K562 (cell line): Measurements from ENCODE around the gene IARS1. TPM values are rescaled to one million over a fixed set of nuclear protein-coding genes. Genes with fewer than 3 reads are reported as not detected.

Source experiments
- C11orf30 ChIP-seq: fragments of 450-650 bp; IDR thresholded peaks from 2 replicates; pipeline ENCODE4 v1.6.1; 2016; ENCODE audit warnings: low read depth, mild to moderate bottlenecking
- FOSL1 ChIP-seq: fragments of 200-800 bp; sonication (Bioruptor generic); conservative IDR thresholded peaks from 2 replicates; pipeline ENCODE4 v1.6.1; 2016; ENCODE audit warnings: missing genetic modification characterization, missing compliant biosample characterization
- HDAC1 ChIP-seq, 2 experiments: fragments of 450-650 bp; IDR thresholded peaks; 2 replicates each; pipeline ENCODE4 v1.6.1; 2016 to 2017; ENCODE audit warnings: inconsistent platforms in 1 of 2, mild to moderate bottlenecking in 1 of 2, moderate library complexity in 1 of 2
- LCOR ChIP-seq: sonication (generic); formaldehyde crosslinking; IDR thresholded peaks from 2 replicates; pipeline ENCODE4 v1.8.0; 2022; ENCODE audit warnings: mild to moderate bottlenecking, missing genetic modification reagents
- NCOA2 ChIP-seq, 2 experiments: fragments of 450-650 bp; IDR thresholded peaks; 2 replicates each; pipeline ENCODE4 v1.6.1; 2018; ENCODE audit warnings: mild to moderate bottlenecking in 2 of 2, moderate library complexity in 1 of 2; ENCODE audit not compliant: partially characterized antibody in 2 of 2
- PHF8 ChIP-seq: fragments of 200-600 bp; sonication (generic); IDR thresholded peaks from 2 replicates; pipeline ENCODE4 v1.6.1; 2012; ENCODE audit warnings: mixed run types, mild to moderate bottlenecking, inconsistent platforms, low read length, moderate library complexity, borderline replicate concordance
- ZFX ChIP-seq: sonication (generic); formaldehyde crosslinking; IDR thresholded peaks from 2 replicates; pipeline ENCODE4 v1.8.0; 2022; ENCODE audit warnings: mild to moderate bottlenecking, missing genetic modification reagents, moderate library complexity
- ZNF197 ChIP-seq: fragments of 200-800 bp; sonication (Bioruptor generic); IDR thresholded peaks from 2 replicates; pipeline ENCODE4 v1.6.1; 2016; ENCODE audit warnings: low read depth, missing genetic modification characterization, missing compliant biosample characterization
- polyA plus RNA-seq, 8 experiments: library from polyadenylated mRNA; depleted of rRNA in 4 of 8; stranded (reverse) in 5 of 8; unstranded in 3 of 8; fragments of >200 nt; fragmentation: Nextera tagmentation in 2 of 8; fragmentation: Illumina TruSeq in 1 of 8; extraction: Ambion mirVana in 2 of 8; extraction: Trizol in 1 of 8; gene quantifications; 2 replicates each; pipeline versions ENCODE4 v1.2.1 to v1.2.3, GENCODE V29; 2011 to 2014; ENCODE audit warnings: inconsistent platforms in 1 of 8, missing spikeins in 1 of 8
- total RNA-seq, 7 experiments: library from RNA; depleted of rRNA in 6 of 7; stranded (reverse); fragments of >200 nt in 6 of 7; fragmentation: Illumina TruSeq in 2 of 7; extraction: Trizol in 2 of 7; gene quantifications; 2 replicates each; pipeline versions ENCODE4 v1.2.1 to v1.2.3, GENCODE V29; 2011 to 2021; ENCODE audit warnings: low replicate concordance in 1 of 7
- TF ChIP-seq, protein P1 (sequence below): fragments of 250-450 bp; sonication (Bioruptor Pico); IDR thresholded peaks from 2 replicates; pipeline ENCODE4 v1.8.0; 2021; ENCODE audit warnings: mild to moderate bottlenecking, moderate library complexity
- TF ChIP-seq, protein P2 (sequence below): fragments of 450-650 bp; IDR thresholded peaks from 2 replicates; pipeline ENCODE4 v1.6.1; 2017; ENCODE audit warnings: mild to moderate bottlenecking, moderate library complexity
- TF ChIP-seq, protein P3 (sequence below): fragments of 250-450 bp; sonication (Bioruptor Pico); IDR thresholded peaks from 2 replicates; pipeline ENCODE4 v1.5.0; 2021; ENCODE audit warnings: mild to moderate bottlenecking, borderline replicate concordance

IARS1 gene
- total and polyA plus RNA-seq, 9 of the 15 experiments (the other 6 are each of a cell fraction or from before 2014, with no cell fraction given), result 119 to 371 (median 234) TPM

DNA sequence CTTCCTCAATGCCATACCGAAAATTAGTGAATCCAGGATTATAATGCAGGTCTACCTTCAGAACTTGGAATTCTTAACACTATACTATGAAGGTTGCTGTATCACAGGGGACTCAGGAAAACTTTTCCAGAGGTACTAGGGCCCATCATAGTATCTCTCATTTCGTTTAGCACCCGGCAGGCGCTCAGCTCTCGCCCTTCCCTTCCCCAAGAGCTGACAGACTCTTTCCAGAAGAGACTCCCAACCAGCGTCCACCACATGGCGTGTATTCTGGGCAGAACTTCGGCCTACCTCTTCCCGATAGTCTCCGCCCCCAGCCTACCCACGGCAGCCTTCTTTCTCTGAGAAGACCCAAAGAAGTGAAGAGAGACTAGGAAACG, 31.4 kb upstream of the IARS1 start (continued):
- TF ChIP-seq FOSL1 (tag) (0 out of 2 replicates have a peak, but pooled peaks have one; percentile 8), PHF8 (peak; percentile 90; the same call in 1 of the 2 replicates), ZFX (CRISPR knock-in tag) (peak; percentile 64), ZNF197 (CRISPR knock-in tag) (no peak), LCOR (0 out of 2 replicates have a peak, but pooled peaks have one; percentile 21), HDAC1 (IDR thresholded peaks at IDR 0.05) (no peak), C11orf30 (no peak), NCOA2 (IDR thresholded peaks at IDR 0.05; ENCODE audit: partially characterized antibody in 2 of 2) (no peak)
- TF ChIP-seq, protein P1, sequence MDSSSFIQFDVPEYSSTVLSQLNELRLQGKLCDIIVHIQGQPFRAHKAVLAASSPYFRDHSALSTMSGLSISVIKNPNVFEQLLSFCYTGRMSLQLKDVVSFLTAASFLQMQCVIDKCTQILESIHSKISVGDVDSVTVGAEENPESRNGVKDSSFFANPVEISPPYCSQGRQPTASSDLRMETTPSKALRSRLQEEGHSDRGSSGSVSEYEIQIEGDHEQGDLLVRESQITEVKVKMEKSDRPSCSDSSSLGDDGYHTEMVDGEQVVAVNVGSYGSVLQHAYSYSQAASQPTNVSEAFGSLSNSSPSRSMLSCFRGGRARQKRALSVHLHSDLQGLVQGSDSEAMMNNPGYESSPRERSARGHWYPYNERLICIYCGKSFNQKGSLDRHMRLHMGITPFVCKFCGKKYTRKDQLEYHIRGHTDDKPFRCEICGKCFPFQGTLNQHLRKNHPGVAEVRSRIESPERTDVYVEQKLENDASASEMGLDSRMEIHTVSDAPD (CRISPR knock-in tag), result no peak
- TF ChIP-seq, protein P2, sequence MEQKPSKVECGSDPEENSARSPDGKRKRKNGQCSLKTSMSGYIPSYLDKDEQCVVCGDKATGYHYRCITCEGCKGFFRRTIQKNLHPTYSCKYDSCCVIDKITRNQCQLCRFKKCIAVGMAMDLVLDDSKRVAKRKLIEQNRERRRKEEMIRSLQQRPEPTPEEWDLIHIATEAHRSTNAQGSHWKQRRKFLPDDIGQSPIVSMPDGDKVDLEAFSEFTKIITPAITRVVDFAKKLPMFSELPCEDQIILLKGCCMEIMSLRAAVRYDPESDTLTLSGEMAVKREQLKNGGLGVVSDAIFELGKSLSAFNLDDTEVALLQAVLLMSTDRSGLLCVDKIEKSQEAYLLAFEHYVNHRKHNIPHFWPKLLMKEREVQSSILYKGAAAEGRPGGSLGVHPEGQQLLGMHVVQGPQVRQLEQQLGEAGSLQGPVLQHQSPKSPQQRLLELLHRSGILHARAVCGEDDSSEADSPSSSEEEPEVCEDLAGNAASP, result no peak
- TF ChIP-seq, protein P3, sequence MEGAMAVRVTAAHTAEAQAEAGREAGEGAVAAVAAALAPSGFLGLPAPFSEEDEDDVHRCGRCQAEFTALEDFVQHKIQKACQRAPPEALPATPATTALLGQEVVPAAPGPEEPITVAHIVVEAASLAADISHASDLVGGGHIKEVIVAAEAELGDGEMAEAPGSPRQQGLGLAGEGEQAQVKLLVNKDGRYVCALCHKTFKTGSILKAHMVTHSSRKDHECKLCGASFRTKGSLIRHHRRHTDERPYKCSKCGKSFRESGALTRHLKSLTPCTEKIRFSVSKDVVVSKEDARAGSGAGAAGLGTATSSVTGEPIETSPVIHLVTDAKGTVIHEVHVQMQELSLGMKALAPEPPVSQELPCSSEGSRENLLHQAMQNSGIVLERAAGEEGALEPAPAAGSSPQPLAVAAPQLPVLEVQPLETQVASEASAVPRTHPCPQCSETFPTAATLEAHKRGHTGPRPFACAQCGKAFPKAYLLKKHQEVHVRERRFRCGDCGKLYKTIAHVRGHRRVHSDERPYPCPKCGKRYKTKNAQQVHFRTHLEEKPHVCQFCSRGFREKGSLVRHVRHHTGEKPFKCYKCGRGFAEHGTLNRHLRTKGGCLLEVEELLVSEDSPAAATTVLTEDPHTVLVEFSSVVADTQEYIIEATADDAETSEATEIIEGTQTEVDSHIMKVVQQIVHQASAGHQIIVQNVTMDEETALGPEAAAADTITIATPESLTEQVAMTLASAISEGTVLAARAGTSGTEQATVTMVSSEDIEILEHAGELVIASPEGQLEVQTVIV (CRISPR knock-in tag), result no peak
